ENCODE results near the gene NAA80.
"Not testable (repeated sequence)": the region's sequence is repeated elsewhere in the genome, so short reads cannot be mapped to it uniquely, and the experiment has no call there.

Gene NAA80

DNA sequence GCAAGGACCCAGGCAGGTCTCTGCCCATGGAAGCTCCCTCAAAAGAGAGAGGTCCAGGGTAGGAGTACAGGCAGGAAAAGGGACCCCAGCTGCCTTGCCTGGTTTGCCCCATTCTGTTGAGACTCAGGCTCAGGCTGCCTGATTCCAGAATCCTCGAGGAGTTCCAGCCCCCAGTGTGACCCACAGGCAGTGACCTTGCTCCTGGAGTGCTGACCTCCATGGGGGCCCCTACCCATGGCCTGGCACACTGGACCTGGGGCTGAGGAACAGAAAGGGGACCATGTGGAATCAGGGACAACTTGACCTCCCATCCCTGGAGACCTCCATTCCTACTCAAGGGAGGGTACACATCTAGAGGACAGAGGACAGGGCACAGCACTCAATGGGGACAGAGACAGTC lies 33.6 kb downstream of the NAA80 start:
- no peak for DNase-seq (ENCODE audit: extremely low spot score)
- TF ChIP-seq, protein P1, sequence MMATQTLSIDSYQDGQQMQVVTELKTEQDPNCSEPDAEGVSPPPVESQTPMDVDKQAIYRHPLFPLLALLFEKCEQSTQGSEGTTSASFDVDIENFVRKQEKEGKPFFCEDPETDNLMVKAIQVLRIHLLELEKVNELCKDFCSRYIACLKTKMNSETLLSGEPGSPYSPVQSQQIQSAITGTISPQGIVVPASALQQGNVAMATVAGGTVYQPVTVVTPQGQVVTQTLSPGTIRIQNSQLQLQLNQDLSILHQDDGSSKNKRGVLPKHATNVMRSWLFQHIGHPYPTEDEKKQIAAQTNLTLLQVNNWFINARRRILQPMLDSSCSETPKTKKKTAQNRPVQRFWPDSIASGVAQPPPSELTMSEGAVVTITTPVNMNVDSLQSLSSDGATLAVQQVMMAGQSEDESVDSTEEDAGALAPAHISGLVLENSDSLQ (IDR thresholded peaks at IDR 0.05) = no peak
- TF ChIP-seq SUZ12 (IDR thresholded peaks at IDR 0.05) = no peak
- TF ChIP-seq CTBP1 (IDR thresholded peaks at IDR 0.05; ENCODE audit: borderline replicate concordance) = no peak
- no peak for TF ChIP-seq ARNT (IDR thresholded peaks at IDR 0.05)
- TF ChIP-seq L3MBTL2 (conservative IDR thresholded peaks at IDR 0.05) = no peak
- TF ChIP-seq FOXA1 (IDR thresholded peaks at IDR 0.05) = no peak
- TF ChIP-seq NFRKB (IDR thresholded peaks at IDR 0.05) = no peak
- no peak for TF ChIP-seq SP1 (IDR thresholded peaks at IDR 0.05)
- TF ChIP-seq BHLHE40 (IDR thresholded peaks at IDR 0.05; ENCODE audit: borderline replicate concordance) = no peak
- TF ChIP-seq ZNF384 (IDR thresholded peaks at IDR 0.05) = no peak
- POLR2A ChIA-PET = interaction anchor here (1.9 to 2.6 kb wide), 2 partner anchors 19 to 37 kb away, joined by 7 to 12 read pairs; no protein-coding TSS in a partner anchor
- CTCF ChIA-PET = interaction anchor here (0.6 to 1.7 kb wide), 2 partner anchors 19 to 56 kb away, joined by 4 to 9 read pairs; no protein-coding TSS in a partner anchor

DNA sequence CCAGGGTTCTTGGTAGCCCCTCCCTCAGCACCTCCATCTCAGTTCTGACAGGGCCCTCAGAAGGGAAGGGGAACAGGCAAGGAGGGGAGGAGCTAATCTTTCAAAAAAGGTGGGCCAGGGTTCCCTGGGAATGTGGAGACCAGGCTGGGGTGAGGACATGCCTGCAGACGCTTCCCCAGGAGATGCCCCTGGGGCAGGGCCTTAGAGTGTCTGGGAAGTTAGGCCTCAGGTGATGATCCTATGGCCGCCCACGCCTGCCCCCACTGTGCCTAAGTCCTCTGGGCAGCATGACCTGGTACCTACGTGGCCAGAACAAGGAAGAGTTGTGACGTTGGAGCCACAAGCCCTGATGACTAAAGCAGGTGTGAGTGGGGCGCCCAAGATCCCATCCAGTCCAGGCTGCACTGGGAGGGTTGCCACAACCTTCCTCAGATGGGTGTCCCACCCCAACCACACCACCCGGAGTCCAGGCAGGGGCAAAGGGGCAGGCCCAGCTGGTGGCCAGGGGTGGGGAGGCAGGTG lies 34.2 kb downstream of the NAA80 start:
- ChIA-PET CTCF (interaction anchor here (0.6 to 1.7 kb wide), 8 partner anchors 10 to 280 kb away, joined by 3 to 9 read pairs (median 4); no protein-coding TSS in a partner anchor), POLR2A (interaction anchor here (0.6 to 1.9 kb wide), 9 partner anchors 19 to 335 kb away, joined by 3 to 8 read pairs (median 4); partner anchors contain the start of genes CYB561D2, HYAL3, IFRD2 and MON1A)
- TF ChIP-seq CTBP1 (IDR thresholded peaks at IDR 0.05; ENCODE audit: borderline replicate concordance) (no peak), FOXM1 (IDR thresholded peaks at IDR 0.05; ENCODE audit: borderline replicate concordance) (no peak), ARNT (IDR thresholded peaks at IDR 0.05) (no peak), HDGF (IDR thresholded peaks at IDR 0.05; ENCODE audit: borderline replicate concordance) (no peak), L3MBTL2 (conservative IDR thresholded peaks at IDR 0.05) (no peak), SP1 (IDR thresholded peaks at IDR 0.05) (no peak), FOXK2 (IDR thresholded peaks at IDR 0.05) (no peak), ZNF384 (IDR thresholded peaks at IDR 0.05) (no peak)
- TF ChIP-seq, protein P1 (IDR thresholded peaks at IDR 0.05) = no peak
- DNase-seq (ENCODE audit: extremely low spot score) = no peak

DNA sequence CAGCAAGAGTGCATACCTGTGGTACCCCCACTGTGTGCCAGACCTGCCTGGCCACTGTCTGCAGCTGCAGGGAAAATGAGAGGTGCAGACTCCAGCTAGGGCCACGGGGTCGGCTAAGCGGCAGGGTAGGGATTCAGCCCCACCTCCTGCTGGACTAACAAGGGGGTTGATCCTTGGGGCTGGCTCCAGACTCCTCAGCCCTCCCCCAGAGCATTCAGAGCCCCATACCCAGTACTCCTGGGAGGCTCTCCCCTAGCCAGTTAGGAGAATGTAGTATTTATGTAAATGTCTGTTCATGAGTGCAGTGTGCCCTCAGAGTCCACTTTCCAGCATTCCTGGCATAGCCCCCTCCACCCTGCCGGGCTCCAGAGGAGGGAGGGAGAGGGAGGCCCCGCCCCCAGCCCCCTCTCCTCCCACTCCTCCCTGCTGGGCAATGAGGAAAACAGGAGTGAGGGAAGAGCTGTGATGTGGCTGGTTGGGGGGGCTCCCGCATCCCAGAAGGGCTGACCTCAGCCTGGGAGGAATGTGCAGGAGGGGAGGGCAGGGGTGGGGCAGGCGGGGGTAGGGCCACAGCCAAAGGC lies 34.7 kb downstream of the NAA80 start:
- POLR2A ChIA-PET = interaction anchor here (0.6 to 2.2 kb wide), 13 partner anchors 18 to 1417 kb away, joined by 3 to 8 read pairs (median 4); partner anchors contain the start of genes CYB561D2, HYAL3, MON1A and NAA80
- 0 out of 2 replicates have a peak, but pooled peaks have one; percentile 19 for TF ChIP-seq HDGF (IDR thresholded peaks at IDR 0.05; ENCODE audit: borderline replicate concordance)
- TF ChIP-seq NFRKB (IDR thresholded peaks at IDR 0.05) = no peak
- no peak for TF ChIP-seq SP1 (IDR thresholded peaks at IDR 0.05)
- no peak for TF ChIP-seq L3MBTL2 (conservative IDR thresholded peaks at IDR 0.05)
- TF ChIP-seq FOXK2 (IDR thresholded peaks at IDR 0.05) = no peak
- no peak for TF ChIP-seq LEF1 (IDR thresholded peaks at IDR 0.05; ENCODE audit: borderline replicate concordance)
- TF ChIP-seq ARNT (IDR thresholded peaks at IDR 0.05) = no peak
- TF ChIP-seq ELF4 (IDR thresholded peaks at IDR 0.05) = no peak
- peak; percentile 54 for DNase-seq (ENCODE audit: extremely low spot score)
- CTCF ChIA-PET = interaction anchor here (0.6 to 1.7 kb wide), 8 partner anchors 10 to 281 kb away, joined by 3 to 9 read pairs (median 4); no protein-coding TSS in a partner anchor

DNA sequence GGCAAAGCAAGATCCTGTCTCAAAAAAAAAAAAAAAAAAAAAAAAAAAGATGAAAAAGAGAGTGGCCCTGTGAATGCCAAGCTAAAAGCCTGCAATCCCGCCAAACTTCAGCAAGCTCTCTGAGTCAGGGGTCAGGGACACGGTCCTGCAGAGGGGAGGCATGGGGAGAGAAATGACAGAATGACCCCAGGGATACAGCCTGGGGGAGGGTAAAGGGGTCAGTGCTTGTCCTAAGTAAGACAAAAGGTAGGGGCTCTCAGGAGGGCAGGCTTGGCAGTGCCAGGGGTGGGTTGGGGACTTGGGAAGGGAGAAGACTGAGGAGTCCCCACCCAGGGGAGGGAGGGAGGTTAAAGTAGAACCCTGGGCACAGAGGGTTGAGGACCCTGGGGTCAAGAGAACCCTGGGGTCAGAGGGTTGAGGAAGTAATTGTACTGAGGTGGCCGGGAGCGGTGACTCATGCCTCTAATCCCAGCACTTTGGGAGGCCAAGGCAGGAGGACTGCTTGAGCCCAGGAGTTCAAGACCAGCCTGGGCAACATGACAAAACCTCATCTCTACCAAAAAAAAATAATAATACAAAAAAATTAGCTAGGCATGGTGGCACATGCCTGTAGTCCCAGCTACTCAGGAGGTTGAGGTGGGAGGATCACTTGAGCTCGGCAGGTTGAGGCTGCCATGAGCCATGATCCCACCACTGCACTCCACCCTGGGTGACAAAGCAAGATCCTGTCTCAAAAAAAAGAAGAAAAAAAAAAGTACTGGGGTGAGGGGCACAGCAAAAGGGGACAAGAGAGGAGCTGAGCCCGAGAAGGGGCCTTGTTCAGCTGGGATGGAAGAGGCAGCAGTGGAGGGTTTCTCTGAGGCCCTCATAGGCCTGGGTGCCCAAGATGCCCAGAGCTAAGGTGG lies 35.5 kb downstream of the NAA80 start:
- no peak for DNase-seq (ENCODE audit: extremely low spot score)
- CTCF ChIA-PET = interaction anchor here (0.8 to 1.7 kb wide), 8 partner anchors 11 to 107 kb away, joined by 3 to 9 read pairs (median 4); no protein-coding TSS in a partner anchor
- POLR2A ChIA-PET = interaction anchor here (0.6 to 2.2 kb wide), 14 partner anchors 17 to 1417 kb away, joined by 3 to 8 read pairs (median 4); partner anchors contain the start of genes CYB561D2, MON1A, NPRL2 and TUSC2
- TF ChIP-seq ARNT (IDR thresholded peaks at IDR 0.05) (no peak), FOXK2 (IDR thresholded peaks at IDR 0.05) (no peak), ZNF384 (IDR thresholded peaks at IDR 0.05) (no peak), FOXM1 (IDR thresholded peaks at IDR 0.05; ENCODE audit: borderline replicate concordance) (no peak), FOXA1 (IDR thresholded peaks at IDR 0.05) (no peak), TARDBP (IDR thresholded peaks at IDR 0.05) (no peak)

DNA sequence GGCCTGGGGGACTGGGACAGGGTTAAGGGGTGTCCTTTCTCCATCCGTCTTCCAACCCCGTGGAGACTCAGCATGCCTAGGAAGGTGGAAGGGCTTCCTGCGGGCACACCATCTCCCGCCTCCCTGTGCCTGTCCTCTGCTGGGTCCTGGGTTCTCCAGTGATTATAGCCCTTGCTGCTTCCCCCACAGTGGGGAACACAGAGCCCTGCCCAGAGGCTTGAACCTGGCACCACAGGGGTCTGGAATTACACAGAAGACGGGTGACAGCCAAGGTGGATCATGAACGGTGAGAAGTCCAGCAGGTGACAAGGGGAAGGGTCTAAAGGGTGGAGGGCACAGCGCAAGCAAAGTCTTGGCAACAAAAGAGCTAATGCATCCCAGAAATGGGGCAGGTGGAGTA lies 36.4 kb downstream of the NAA80 start:
- DNase-seq (ENCODE audit: extremely low spot score) = no peak
- TF ChIP-seq BHLHE40 (IDR thresholded peaks at IDR 0.05; ENCODE audit: borderline replicate concordance) (no peak), SP1 (IDR thresholded peaks at IDR 0.05) (no peak), SUZ12 (IDR thresholded peaks at IDR 0.05) (no peak), FOXK2 (IDR thresholded peaks at IDR 0.05) (no peak), ELF4 (IDR thresholded peaks at IDR 0.05) (no peak), FOXM1 (IDR thresholded peaks at IDR 0.05; ENCODE audit: borderline replicate concordance) (no peak), ARNT (IDR thresholded peaks at IDR 0.05) (no peak), ZNF384 (IDR thresholded peaks at IDR 0.05) (no peak), CTBP1 (IDR thresholded peaks at IDR 0.05; ENCODE audit: borderline replicate concordance) (no peak), NFRKB (IDR thresholded peaks at IDR 0.05) (no peak), LEF1 (IDR thresholded peaks at IDR 0.05; ENCODE audit: borderline replicate concordance) (no peak), HDGF (IDR thresholded peaks at IDR 0.05; ENCODE audit: borderline replicate concordance) (no peak), FOXA1 (IDR thresholded peaks at IDR 0.05) (no peak), L3MBTL2 (conservative IDR thresholded peaks at IDR 0.05) (no peak), TARDBP (IDR thresholded peaks at IDR 0.05) (no peak)
- TF ChIP-seq, protein P1 (IDR thresholded peaks at IDR 0.05) = no peak
- CTCF ChIA-PET = interaction anchor here (0.7 to 1.1 kb wide), 3 partner anchors 12 to 74 kb away, joined by 3 to 6 read pairs (median 4); no protein-coding TSS in a partner anchor
- POLR2A ChIA-PET = interaction anchor here (0.6 to 2.2 kb wide), 3 partner anchors 16 to 74 kb away, joined by 3 to 6 read pairs (median 4); no protein-coding TSS in a partner anchor

DNA sequence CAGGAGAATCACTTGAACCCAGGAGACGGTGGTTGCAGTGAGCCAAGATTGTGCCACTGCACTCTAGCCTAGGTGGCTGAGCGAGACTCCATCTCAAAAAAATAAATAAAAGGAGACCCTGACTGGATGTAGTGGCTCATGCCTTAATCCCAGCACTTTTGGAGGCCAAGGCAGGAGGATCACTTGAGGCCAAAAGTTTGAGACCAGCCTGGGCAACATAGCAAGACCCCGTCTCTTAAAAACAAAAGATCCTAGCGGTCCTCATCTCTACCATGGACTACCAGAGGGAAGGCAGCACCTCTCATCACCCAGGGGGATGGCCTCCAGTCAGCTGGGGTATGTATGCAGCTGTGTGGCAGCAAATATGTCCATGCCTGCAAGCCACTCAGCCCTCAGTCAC lies 37.0 kb downstream of the NAA80 start:
- DNase-seq (ENCODE audit: extremely low spot score); CTCF ChIA-PET; POLR2A ChIA-PET: not testable (repeated sequence)
